ENCODE measurements around the gene RYR3.

RYR3 gene

GRCh38 chr15:33358306-33358705, 47.5 kb downstream of the RYR3 start:
- H4K20me1 ChIP-seq (ENCODE audit: control insufficient read depth, insufficient read depth, low read depth, low read length), result no peaks in the 10 kb centered on the region
- no peaks in the 10 kb centered on the region for H3F3A ChIP-seq (ENCODE audit: control insufficient read depth, insufficient read depth)
- H3K9me2 ChIP-seq (replicated peaks; ENCODE audit: control insufficient read depth, low read length), result no peaks in the 10 kb centered on the region
- H3K4me1 ChIP-seq (ENCODE audit: control insufficient read depth, low read length), result no peaks in the 10 kb centered on the region
- H3K9me3 ChIP-seq (ENCODE audit: control insufficient read depth, insufficient read depth, low read length), result no peaks in the 10 kb centered on the region
- no peak overlapping the region for H3K4me3 ChIP-seq (ENCODE audit: low read length)
- TF ChIP-seq CTCF (IDR thresholded peaks at IDR 0.05; ENCODE audit: low read depth, low read length, poor library complexity, severe bottlenecking) (no peak), EZH2phosphoT487 (IDR thresholded peaks at IDR 0.05; ENCODE audit: borderline replicate concordance, low read length) (no peak)
- no peak overlapping the region for H3K27ac ChIP-seq (ENCODE audit: low read depth, low read length)
- H3K36me3 ChIP-seq (ENCODE audit: control insufficient read depth, low read length), result no peaks in the 10 kb centered on the region
- H3K4me2 ChIP-seq (ENCODE audit: low read length), result no peak overlapping the region
- no peaks in the 10 kb centered on the region for H3K79me2 ChIP-seq (ENCODE audit: control insufficient read depth, low read length)
- peaks cover 3% of the 10 kb centered on the region; the same call in 1 of the 2 replicates for H3K27me3 ChIP-seq (ENCODE audit: control insufficient read depth, low read length)

- Histone ChIP-seq H4K20me1 (ENCODE audit: control insufficient read depth, insufficient read depth, low read depth, low read length) (no peaks in the 10 kb centered on the region), H3K4me2 (ENCODE audit: low read length) (no peak overlapping the region), H3K27me3 (ENCODE audit: control insufficient read depth, low read length) (peaks cover 3% of the 10 kb centered on the region; the same call in 1 of the 2 replicates), H3K79me2 (ENCODE audit: control insufficient read depth, low read length) (no peaks in the 10 kb centered on the region), H3K9me2 (replicated peaks; ENCODE audit: control insufficient read depth, low read length) (no peaks in the 10 kb centered on the region), H3K4me1 (ENCODE audit: control insufficient read depth, low read length) (no peaks in the 10 kb centered on the region), H3K9me3 (ENCODE audit: control insufficient read depth, insufficient read depth, low read length) (no peaks in the 10 kb centered on the region), H3K4me3 (ENCODE audit: low read length) (no peak overlapping the region), H3F3A (ENCODE audit: control insufficient read depth, insufficient read depth) (no peaks in the 10 kb centered on the region), H3K27ac (ENCODE audit: low read depth, low read length) (no peak overlapping the region), H3K36me3 (ENCODE audit: control insufficient read depth, low read length) (no peaks in the 10 kb centered on the region)
- TF ChIP-seq EZH2phosphoT487 (IDR thresholded peaks at IDR 0.05; ENCODE audit: borderline replicate concordance, low read length) (no peak), CTCF (IDR thresholded peaks at IDR 0.05; ENCODE audit: low read depth, low read length, poor library complexity, severe bottlenecking) (no peak)
Measured at GRCh38 chr15:33360886-33361285, 50.1 kb downstream of the RYR3 start.

- Histone ChIP-seq H3K36me3 (ENCODE audit: control insufficient read depth, low read length) (no peaks in the 10 kb centered on the region), H3K79me2 (ENCODE audit: control insufficient read depth, low read length) (no peaks in the 10 kb centered on the region), H4K20me1 (ENCODE audit: control insufficient read depth, insufficient read depth, low read depth, low read length) (no peaks in the 10 kb centered on the region), H3K27ac (ENCODE audit: low read depth, low read length) (no peak overlapping the region), H3K9me3 (ENCODE audit: control insufficient read depth, insufficient read depth, low read length) (no peaks in the 10 kb centered on the region), H3F3A (ENCODE audit: control insufficient read depth, insufficient read depth) (no peaks in the 10 kb centered on the region), H3K4me3 (ENCODE audit: low read length) (no peak overlapping the region), H3K4me1 (ENCODE audit: control insufficient read depth, low read length) (no peaks in the 10 kb centered on the region), H3K4me2 (ENCODE audit: low read length) (no peak overlapping the region), H3K9me2 (replicated peaks; ENCODE audit: control insufficient read depth, low read length) (no peaks in the 10 kb centered on the region), H3K27me3 (ENCODE audit: control insufficient read depth, low read length) (no peaks in the 10 kb centered on the region; the same call in 1 of the 2 replicates)
- no peak for TF ChIP-seq EZH2phosphoT487 (IDR thresholded peaks at IDR 0.05; ENCODE audit: borderline replicate concordance, low read length)
- TF ChIP-seq CTCF (IDR thresholded peaks at IDR 0.05; ENCODE audit: low read depth, low read length, poor library complexity, severe bottlenecking), result no peak
Measured at GRCh38 chr15:33369941-33370622, 59.3 kb downstream of the RYR3 start.

All from DOHH2 (cell line).